Measurements from ENCODE around the gene TAF13.
"Not testable (repeated sequence)": the region's sequence is repeated elsewhere in the genome, so short reads cannot be mapped to it uniquely, and the experiment has no call there.

Gene TAF13

GRCh38 chr1:109091839-109092193, 16.0 kb upstream of the TAF13 start:
- peak overlapping the region; percentile 92 for H3K4me3 ChIP-seq (ENCODE audit: low read depth, low read length)

GRCh38 chr1:109091078-109091838, 15.5 kb upstream of the TAF13 start:
- H3K4me3 ChIP-seq (ENCODE audit: low read depth, low read length), result peak overlapping the region; percentile 92

GRCh38 chr1:109090196-109091077, 14.6 kb upstream of the TAF13 start, which contains the start of gene TMEM167B:
TMEM167B (plus strand) TSS chr1:109090764; CDS start chr1:109090873, 109 bp downstream.
- H3K4me3 ChIP-seq (ENCODE audit: low read depth, low read length), result peak within 1 kb of the TSS; percentile 92

- no peak overlapping the region for H3K4me3 ChIP-seq (ENCODE audit: low read depth, low read length)
Measured at GRCh38 chr1:109089242-109090015, 13.6 kb upstream of the TAF13 start.

GRCh38 chr1:109084563-109085517, 9.0 kb upstream of the TAF13 start:
- no peak overlapping the region for H3K4me3 ChIP-seq (ENCODE audit: low read depth, low read length)

- H3K4me3 ChIP-seq (ENCODE audit: low read depth, low read length), result no peak overlapping the region
Measured at GRCh38 chr1:109083923-109084322, 8.1 kb upstream of the TAF13 start.

DNA sequence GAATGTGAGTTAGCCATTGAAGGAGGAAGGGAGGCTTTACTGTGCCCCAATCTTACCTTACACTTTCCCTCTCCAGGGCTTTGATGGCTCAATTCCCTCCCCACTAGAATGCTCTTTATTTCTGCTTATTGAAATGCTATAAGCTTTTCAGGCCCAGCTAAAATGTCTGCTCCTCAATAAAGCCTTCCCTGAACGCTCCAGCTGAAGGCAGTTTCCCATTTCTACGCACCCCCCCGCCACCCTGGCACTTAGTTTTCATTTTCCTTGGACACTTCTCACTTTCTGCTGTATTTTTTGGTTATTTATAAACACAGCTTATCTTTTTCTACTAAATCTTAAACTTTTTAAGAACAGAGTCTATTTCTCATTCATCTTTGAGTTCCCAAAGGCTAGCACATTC, 7.7 kb upstream of the TAF13 start:
- H3K4me3 ChIP-seq (ENCODE audit: low read depth, low read length), result no peak overlapping the region

- no peak overlapping the region for H3K4me3 ChIP-seq (ENCODE audit: low read depth, low read length)
Measured at GRCh38 chr1:109080441-109081082, 4.8 kb upstream of the TAF13 start.

DNA sequence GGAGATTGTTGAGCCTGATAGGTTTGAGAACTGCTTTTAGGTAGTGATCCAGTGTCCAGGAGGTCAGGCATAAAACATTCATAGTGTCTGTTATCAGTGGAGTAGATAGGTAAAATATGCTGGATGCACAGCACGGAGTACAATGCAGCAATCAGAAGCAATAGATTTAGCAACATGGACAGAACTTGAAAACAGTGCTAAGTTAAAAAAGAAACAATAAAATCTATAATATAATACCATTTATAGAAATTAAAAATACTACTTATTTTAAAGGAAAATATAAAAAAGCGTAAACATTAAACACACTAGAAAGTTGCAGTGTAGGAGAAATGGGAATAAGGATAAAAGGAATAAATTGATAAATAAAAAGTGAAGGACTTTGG, 3.4 kb upstream of the TAF13 start:
- no peak overlapping the region for H3K4me3 ChIP-seq (ENCODE audit: low read depth, low read length)

- H3K4me3 ChIP-seq (ENCODE audit: low read depth, low read length), result no peak overlapping the region
Measured at GRCh38 chr1:109078317-109078716, 2.5 kb upstream of the TAF13 start.

DNA sequence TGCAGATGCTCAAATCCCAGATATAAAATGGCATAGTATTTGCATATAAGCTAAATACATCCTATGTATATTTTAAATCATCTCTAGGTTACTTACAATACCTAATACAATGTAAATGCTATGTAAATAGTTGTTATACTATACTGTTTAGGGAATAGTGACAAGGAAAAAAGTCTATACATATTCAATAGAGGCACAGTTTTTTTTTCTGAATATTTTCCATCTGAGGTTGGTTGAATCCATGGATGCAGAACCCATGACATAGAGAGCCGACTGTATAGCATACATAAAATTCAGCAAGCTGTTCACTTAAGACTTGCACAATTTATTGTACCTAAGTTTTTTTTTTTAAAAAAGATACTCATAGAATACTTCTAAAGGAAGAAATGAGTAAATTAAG, 6.5 kb downstream of the TAF13 start:
- no peak overlapping the region for H3K4me3 ChIP-seq (ENCODE audit: low read depth, low read length)

DNA sequence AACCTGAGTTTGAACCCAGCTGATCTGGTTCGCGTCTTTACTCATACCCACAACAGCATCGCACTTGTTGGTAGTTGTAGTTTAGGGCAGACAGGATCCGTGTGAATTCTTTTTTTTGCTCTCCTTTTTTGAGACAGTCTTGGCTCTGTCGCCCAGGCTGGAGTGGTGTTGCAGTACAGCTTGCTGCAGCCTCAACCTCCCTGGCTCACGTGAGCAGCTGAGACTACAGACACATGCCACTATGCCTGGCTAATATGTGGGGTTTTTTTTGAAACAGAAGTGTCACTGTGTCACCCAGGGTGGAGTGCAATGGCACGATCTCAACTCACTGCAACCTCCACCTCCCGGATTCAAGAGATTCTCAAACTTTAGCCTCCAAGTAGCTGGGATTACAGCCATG, 7.9 kb downstream of the TAF13 start:
- no peak overlapping the region for H3K4me3 ChIP-seq (ENCODE audit: low read depth, low read length)

DNA sequence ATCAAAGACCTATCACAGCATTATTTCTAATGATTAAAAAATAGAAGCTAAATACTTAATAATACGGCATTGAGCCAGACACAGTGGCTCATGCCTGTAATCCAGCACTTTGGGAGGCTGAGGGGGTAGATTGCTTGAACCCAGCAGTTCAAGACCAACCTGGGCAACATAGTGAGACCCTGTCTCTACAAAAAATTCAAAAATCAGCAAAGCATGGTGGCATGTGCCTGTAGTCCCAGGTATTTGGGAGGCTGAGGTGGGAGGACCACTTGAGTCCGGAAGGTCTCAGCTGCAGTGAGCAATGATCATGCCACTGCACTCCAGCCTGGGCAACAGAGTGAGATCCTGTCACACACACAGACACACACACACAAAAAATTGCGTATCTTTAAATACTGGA, 10.7 kb downstream of the TAF13 start:
- H3K4me3 ChIP-seq (ENCODE audit: low read depth, low read length), result no peak overlapping the region

DNA sequence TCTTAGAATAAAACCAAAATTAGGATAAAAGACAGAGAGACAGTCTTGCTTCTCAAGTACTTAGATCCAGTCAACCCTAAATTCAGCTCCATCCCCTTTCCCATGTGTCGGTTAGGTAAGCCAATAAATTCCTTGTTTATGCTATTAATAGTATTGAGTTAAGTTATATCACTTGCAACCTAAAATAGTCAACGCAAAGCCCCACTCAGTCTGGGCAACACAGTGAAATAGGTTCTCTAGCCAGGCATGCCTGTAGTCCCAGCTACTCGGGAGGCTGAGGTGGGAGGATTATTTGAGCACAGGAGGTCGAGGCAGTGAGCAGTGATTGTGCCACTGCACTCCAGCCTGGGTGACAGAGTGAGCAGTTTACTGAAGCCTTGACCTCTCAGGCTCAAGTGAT, 14.6 kb downstream of the TAF13 start:
- H3K4me3 ChIP-seq (ENCODE audit: low read depth, low read length), result no peak overlapping the region

DNA sequence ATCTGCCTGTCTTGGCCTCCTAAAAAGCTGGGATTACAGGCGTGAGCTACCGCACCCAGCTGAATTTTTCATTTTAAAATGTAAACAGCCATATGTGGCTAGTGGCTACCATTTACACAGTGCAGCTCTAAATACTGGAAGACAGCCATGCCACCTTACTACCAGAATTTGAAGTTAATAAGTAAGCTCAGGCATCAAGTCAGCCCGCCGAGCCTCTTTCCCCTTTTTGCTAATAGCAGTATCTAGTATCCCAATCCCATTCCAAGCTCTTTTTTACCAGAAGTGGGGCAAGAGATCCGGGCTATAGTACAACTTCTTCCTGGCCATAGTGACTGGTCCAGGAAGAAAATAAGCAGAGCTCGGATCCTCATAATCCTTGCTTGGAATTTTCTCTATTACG, 15.1 kb downstream of the TAF13 start:
- H3K4me3 ChIP-seq (ENCODE audit: low read depth, low read length), result no peak overlapping the region

- H3K4me3 ChIP-seq (ENCODE audit: low read depth, low read length), result no peak overlapping the region
Measured at GRCh38 chr1:109059026-109059425, 16.8 kb downstream of the TAF13 start.

- H3K4me3 ChIP-seq (ENCODE audit: low read depth, low read length), result no peak overlapping the region
Measured at GRCh38 chr1:109056064-109056463, 19.7 kb downstream of the TAF13 start.

GRCh38 chr1:109052145-109052544, 23.7 kb downstream of the TAF13 start:
- not testable (repeated sequence) for H3K4me3 ChIP-seq (ENCODE audit: low read depth, low read length)

- H3K4me3 ChIP-seq (ENCODE audit: low read depth, low read length), result no peak overlapping the region
Measured at GRCh38 chr1:109050228-109050995, 25.4 kb downstream of the TAF13 start.
